Cerebellar nuclear complex (tissue), 1 donor: ENCODE data around the gene MTHFS.
"Not testable (repeated sequence)": the region's sequence is repeated elsewhere in the genome, so short reads cannot be mapped to it uniquely, and the experiment has no call there.

Experiments used
- DNase-seq, 2 experiments: peaks; one replicate each; lab custom pipeline; 2025; lab: John Stamatoyannopoulos, UW

Gene MTHFS

DNA sequence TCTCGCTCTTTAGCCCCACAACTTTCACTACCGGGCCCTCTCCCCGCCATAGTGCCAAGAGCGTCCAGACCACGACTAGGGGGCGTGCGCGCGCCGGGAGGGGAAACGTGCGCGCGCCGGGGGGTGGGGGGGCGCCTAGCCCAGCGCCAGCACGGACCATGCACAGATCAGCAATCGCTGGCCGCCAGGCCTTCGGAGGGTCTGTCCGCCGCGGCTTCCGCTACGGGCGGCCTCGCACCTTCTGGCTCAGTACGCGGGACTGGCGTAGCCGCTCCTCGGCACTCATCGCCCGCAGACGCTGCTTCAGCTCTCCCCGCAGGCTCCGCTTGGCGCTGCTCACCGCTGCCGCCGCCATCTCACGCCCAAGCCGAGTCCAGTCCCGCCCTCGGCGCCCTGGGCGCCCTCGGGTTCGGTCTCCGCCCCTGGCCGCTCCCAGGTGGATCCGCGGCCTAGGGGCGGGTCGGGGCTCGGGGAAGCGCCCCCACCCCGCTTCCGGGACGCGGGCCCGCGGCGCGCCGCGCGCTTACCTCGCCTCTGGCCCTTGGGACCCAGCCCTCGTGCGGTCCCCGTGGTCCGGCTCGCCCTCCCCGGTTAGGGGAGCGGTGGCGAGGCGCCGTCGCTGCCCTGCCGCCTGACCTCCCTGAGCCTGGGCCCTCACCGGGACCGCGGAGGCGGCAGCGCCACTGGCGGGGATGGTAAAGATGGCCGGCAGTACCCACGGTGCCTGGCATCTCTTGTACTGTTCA is at the start of gene MTHFS:
TSS of gene MTHFS (minus strand) at position 381 of the 746 bp plus-strand sequence. CDS start at position 355, 26 bp downstream.
- peak in 1 of 2 experiments; percentile 7 for DNase-seq

- no peak for DNase-seq
These were observed 47.8 kb upstream of the MTHFS start for GRCh38 chr15:79944622-79945021.

- no peak for DNase-seq
These were observed 47.0 kb upstream of the MTHFS start for GRCh38 chr15:79943820-79944219.

GRCh38 chr15:79942741-79943481 is 46.1 kb upstream of the MTHFS start:
- DNase-seq = no peak

GRCh38 chr15:79939399-79939798 is 42.6 kb upstream of the MTHFS start:
- no peak for DNase-seq

DNA sequence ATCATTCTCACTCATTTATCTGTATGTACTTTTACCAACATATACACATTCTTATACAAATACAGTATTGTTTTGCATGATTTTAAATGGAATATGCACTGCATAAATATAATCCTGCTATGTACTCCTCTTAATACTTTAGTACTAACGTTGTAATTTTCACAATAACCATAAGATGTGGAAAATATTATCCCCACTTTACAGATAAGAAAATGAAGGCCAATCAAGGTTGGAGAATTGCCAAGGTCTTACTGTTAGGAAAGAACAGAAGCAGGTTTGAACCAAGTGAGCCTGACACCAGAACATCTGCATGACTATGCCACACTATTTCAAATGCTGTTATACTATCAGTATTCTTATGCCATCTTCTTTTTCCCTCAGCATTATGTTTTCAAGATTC is 41.3 kb upstream of the MTHFS start:
- DNase-seq = no peak

DNA sequence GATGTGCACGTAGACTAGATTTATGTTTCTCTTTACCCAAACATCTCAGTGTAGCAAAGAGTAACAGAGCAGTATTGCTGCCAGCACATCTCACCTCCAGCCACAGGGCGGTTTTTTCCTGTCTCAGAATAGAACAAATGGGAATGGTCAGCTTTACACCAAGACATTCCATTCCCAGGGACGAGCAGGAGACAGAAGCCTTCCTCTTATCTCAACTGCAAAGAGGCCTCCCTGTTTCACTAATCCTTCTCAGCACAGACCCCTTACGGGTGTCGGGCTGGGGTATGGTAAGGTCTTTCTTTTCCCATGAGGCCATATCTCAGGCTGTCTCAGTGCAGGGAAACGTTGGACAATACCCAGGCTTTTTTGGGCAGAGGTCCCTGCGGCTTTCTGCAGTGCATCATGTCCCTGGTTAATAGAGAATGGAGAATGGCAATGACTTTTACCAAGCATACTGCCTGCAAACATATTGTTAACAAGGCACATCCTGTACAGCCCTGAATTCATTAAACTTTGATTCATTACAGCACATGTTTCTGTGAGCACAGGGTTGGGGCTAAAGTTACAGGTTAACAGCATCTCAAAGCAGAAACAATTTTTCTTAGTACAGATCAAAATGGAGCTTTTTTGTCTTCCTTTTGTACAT is 38.9 kb upstream of the MTHFS start:
- not testable (repeated sequence) for DNase-seq

DNA sequence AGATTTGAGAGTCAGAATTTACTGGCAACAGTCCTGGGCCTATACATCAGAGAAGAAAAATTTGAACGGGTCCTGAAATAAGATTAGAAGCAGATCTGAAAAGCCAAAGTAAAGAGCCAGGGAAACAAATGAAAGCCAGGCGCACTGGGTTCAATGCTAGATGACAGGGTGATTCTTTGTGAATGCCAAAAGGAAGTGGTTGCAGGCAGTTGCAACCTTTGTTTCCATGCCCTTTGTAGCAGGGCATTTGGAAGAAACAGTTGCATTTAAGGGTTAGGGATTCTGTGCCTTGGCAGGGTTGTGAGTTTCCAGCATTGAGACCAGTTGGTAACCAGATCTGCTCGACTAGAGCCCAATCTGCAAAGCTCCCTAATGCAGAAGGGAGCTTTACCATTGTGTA is 36.4 kb upstream of the MTHFS start:
- DNase-seq = no peak

- no peak for DNase-seq
These were observed 35.6 kb upstream of the MTHFS start for GRCh38 chr15:79932447-79932846.

DNA sequence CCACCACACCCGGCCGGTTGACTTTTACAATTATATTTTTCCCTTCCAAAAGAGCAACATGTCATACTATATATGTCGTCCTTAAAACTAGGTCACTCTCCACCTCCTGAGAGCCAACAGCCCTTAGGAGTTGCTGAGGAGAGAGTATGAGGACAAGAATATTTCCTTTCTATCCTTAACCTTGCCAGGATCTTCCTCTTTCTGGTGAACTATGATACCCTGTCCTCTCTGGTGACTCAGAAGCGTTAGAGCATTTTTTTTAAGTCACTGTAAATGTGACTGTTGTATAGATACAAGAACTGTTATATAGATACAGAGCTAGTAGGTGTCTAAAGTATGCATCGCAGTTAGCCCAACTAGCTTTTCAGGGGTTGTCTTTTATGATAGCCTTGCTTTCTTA is 33.7 kb upstream of the MTHFS start:
- DNase-seq = no peak

DNA sequence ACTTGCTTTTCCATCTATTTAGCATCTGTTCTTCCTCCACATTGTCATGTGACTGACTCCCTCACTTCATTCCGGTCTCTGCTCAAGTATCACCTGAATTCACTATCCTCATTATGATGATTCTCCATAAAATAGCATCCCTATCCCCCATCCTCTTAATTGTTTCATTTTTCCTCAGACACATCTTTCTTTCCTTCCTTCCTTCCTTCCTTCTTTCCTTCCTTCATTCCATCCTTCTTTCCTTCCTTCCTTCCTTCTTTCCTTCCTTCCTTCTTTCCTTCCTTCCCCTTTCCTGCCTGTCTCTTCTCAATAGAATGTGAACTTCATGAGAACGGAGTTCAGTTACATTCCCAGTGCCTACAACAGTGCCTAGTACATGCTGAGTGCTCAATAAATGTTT is 32.6 kb upstream of the MTHFS start:
- no peak for DNase-seq

- DNase-seq = not testable (repeated sequence)
These were observed 29.3 kb upstream of the MTHFS start for GRCh38 chr15:79926116-79926515.

GRCh38 chr15:79924379-79924778 is 27.6 kb upstream of the MTHFS start:
- DNase-seq = no peak

- peak; percentile 77 to 86 for DNase-seq
These were observed 26.8 kb upstream of the MTHFS start for GRCh38 chr15:79923515-79924169.

- DNase-seq = no peak
These were observed 26.3 kb upstream of the MTHFS start for GRCh38 chr15:79923079-79923514.

DNA sequence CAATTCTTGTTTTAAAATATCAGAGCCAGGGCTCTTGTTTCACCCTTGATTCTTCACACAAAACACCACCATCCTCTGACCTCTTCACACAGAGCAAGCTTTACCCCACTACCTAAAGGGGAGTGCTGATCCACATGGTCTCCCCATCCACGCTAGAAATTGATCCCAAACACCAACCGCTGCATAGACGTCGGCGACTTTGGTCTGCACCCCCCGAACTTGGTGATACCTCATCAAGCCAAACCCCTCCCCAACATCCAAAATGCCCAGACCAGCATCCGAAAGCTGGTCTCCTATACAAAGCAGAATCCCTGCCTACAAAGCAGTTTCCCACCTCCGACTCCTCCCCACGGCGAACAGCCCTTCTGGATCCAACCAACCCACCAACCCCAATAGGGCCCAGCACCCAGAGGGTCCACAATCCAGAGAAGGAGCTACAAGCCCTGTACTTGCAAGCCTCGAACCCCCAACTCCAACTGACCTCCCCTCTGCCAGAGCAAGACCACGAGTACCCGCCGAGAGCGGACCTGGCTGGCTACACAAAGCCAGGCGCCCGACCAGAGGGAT is 25.8 kb upstream of the MTHFS start:
- DNase-seq = no peak

- no peak for DNase-seq
These were observed 23.1 kb upstream of the MTHFS start for GRCh38 chr15:79919749-79920511.

- DNase-seq = no peak
These were observed 22.4 kb upstream of the MTHFS start for GRCh38 chr15:79919090-79919748.

GRCh38 chr15:79918278-79918677 is 21.5 kb upstream of the MTHFS start:
- no peak for DNase-seq

DNA sequence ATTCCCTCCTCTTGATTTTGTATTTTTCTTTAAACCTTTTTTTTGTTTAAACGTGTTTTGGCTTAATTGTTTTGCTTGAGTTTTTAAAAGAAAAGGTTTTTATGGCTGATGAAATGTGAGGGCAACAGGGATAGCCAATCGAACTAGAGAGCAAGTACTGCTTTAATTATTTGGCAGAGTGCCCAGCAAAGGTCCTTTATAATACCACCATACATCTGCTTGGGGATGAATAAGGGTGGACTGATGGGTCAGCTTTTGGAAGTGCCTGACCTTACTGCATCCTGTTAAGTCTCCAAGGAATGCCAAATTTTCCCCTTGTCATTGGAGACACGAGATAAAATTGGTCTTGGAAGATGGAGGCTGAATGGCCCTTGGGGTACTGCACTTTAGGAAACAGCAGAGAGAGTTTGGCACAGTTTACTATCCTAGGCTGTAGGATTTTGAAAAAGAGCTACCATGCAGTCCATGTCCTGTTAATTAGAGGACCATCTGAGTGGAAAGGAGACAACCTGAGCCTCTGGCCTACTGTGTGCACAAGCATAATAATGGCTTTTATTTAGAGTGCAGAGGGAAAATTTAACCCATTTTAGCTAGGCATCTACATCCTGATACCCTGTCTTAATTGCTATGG is 19.8 kb upstream of the MTHFS start:
- DNase-seq = no peak
